Thyroid gland (tissue), 4 donors: ENCODE measurements around the gene SMPD1. TPM values are rescaled to one million over a fixed set of nuclear protein-coding genes. Genes with fewer than 3 reads are reported as not detected.
A peak's percentile ranks its signal among the peaks of the same experiment; 100 is the strongest.

Source experiments
- DNase-seq, 2 donors: peaks; one replicate each; pipeline ENCODE4 v3.0.0-alpha.2; 2019
- H3K27ac ChIP-seq, 3 donors: fragments of 200-600 bp; sonication (generic); 1 replicate in 2 of 3; 2 replicates in 1 of 3; pipeline ENCODE4 v1.5.1; 2016 to 2019; ENCODE audit warnings: mild to moderate bottlenecking in 1 of 3, moderate library complexity in 1 of 3
- H3K27me3 ChIP-seq: fragments of 200-600 bp; sonication (generic); one replicate; pipeline ENCODE4 v1.5.1; 2019
- H3K36me3 ChIP-seq, 2 donors: fragments of 200-600 bp; sonication (generic); one replicate each; pipeline ENCODE4 v1.5.1; 2016 to 2019
- H3K4me1 ChIP-seq, 2 donors: fragments of 200-600 bp; sonication (generic); one replicate each; pipeline ENCODE4 v1.5.1; 2017 to 2019
- H3K4me3 ChIP-seq, 3 donors: fragments of 200-600 bp; sonication (generic); replicated peaks in 1 of 3; 1 replicate in 2 of 3; 2 replicates in 1 of 3; pipeline ENCODE4 v1.5.1; 2016; ENCODE audit warnings: mild to moderate bottlenecking in 1 of 3
- H3K9me3 ChIP-seq: fragments of 200-600 bp; sonication (generic); one replicate; pipeline ENCODE4 v1.5.1; 2017
- POLR2A ChIP-seq, 2 donors: fragments of 450-650 bp; IDR thresholded peaks; one replicate each; pipeline ENCODE4 v1.6.1; 2017; ENCODE audit warnings: antibody characterized with exemption in 2 of 2, mild to moderate bottlenecking in 2 of 2, moderate library complexity in 1 of 2
- WGBS, 2 donors: methylation state at CpG; one replicate each; pipeline ENCODE4 v1.1.5; 2017; 5-methylcytosine and 5-hydroxymethylcytosine counted together
- intact Hi-C: fragments of 100-400 bp; cut with DNase I; formaldehyde crosslinking; loops from one replicate; pipeline ENCODE4 v1.15.1; 2023
- total RNA-seq, 4 donors: library from RNA; depleted of rRNA; stranded (reverse); fragments of >200 nt; gene quantifications; one replicate each; pipeline ENCODE4 v1.2.3, GENCODE V29; 2016
- TF ChIP-seq, protein P1 (sequence below), 6 experiments: fragments of 200-600 bp in 3 of 6; fragments of 450-650 bp in 3 of 6; sonication (generic) in 3 of 6; IDR thresholded peaks; one replicate each; pipeline ENCODE4 v1.5.1; 2016 to 2019; ENCODE audit warnings: antibody characterized with exemption in 6 of 6, mild to moderate bottlenecking in 2 of 6, inconsistent platforms in 1 of 6, moderate library complexity in 1 of 6

The SMPD1 gene
- total RNA-seq, 4 donors from 2014 or later: 39.6 to 82.4 (median 57.6) TPM

DNA sequence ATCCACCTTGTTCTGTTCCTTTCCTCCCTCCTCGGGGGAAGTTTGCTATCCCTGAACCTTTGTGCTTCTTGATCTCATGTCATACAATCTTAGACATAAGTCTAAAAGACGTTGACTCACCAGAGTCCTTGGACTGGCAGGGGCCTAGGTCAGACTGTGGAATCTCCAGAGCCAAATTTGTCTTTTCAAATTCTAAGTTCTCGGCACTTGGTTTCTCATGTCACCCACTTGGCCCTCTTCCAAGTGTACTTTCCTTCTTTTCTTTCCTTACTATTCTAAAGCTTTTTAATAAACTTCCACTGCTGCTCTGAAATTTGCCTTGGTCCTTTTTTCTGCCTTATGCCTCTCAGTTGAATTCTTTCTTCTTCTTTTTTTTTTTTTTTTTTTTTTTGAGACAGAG, 30.1 kb upstream of the SMPD1 start:
- peaks cover 0 to 3% of the 10 kb centered on the region in 2 donors for H3K4me1 ChIP-seq
- no peak for DNase-seq
- intact Hi-C loops: loop anchor here (5.0 kb wide), 1 partner anchor 43 kb away; no protein-coding TSS in a partner anchor
- WGBS, 2 donors: 75 to 78% methylated on average over 3 of the region's 3 CpGs
- TF ChIP-seq, protein P1, sequence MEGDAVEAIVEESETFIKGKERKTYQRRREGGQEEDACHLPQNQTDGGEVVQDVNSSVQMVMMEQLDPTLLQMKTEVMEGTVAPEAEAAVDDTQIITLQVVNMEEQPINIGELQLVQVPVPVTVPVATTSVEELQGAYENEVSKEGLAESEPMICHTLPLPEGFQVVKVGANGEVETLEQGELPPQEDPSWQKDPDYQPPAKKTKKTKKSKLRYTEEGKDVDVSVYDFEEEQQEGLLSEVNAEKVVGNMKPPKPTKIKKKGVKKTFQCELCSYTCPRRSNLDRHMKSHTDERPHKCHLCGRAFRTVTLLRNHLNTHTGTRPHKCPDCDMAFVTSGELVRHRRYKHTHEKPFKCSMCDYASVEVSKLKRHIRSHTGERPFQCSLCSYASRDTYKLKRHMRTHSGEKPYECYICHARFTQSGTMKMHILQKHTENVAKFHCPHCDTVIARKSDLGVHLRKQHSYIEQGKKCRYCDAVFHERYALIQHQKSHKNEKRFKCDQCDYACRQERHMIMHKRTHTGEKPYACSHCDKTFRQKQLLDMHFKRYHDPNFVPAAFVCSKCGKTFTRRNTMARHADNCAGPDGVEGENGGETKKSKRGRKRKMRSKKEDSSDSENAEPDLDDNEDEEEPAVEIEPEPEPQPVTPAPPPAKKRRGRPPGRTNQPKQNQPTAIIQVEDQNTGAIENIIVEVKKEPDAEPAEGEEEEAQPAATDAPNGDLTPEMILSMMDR (IDR thresholded peaks at IDR 0.05): no peak
- TF ChIP-seq POLR2A (IDR thresholded peaks at IDR 0.05): no peak
- H3K4me3 ChIP-seq: no peak overlapping the region
- H3K27ac ChIP-seq: no peak overlapping the region
- H3K27me3 ChIP-seq: no peaks in the 10 kb centered on the region
- H3K36me3 ChIP-seq: no peaks in the 10 kb centered on the region
- H3K9me3 ChIP-seq: no peaks in the 10 kb centered on the region

DNA sequence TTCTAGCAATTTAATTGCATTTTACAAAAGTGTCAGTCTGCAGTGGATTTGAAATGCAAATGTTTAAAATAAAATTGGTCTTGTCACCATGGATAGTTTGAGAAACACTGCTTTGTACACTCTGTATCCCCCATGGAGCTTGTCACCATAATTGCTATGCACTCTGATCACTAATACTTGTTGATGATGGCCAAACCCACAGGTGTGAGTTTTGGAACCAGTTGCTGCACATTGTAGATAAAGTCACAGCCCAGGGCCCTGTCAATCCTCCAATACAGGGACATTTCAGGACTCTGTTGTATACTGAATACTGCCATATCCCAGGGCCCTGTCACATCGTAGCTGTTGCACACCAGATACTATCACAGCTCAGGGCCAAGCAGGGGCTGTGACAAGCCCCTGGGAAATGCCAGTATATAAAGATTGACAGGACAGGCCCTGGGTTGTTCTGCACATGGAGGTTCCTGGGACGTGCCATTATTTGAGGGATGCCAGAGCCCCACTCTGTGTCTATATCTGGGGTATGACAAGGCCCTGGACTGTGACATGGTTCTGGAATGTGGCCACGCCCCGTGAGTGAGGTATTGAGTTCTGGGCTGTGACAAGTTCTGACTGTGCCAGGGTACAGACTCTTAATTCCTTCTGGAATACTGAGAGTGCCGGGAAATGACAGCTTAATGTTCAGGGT, 27.9 kb upstream of the SMPD1 start:
- no peak for TF ChIP-seq POLR2A (IDR thresholded peaks at IDR 0.05)
- TF ChIP-seq, protein P1 (IDR thresholded peaks at IDR 0.05): no peak
- H3K4me3 ChIP-seq: no peak overlapping the region
- no peaks in the 10 kb centered on the region for H3K9me3 ChIP-seq
- no peaks in the 10 kb centered on the region for H3K36me3 ChIP-seq
- no peak for DNase-seq
- intact Hi-C loops: loop anchor here (5.0 kb wide), 1 partner anchor 45 kb away; no protein-coding TSS in a partner anchor
- H3K27me3 ChIP-seq: no peaks in the 10 kb centered on the region
- peaks cover 0 to 3% of the 10 kb centered on the region in 2 donors for H3K4me1 ChIP-seq
- WGBS, 2 donors: 73 to 78% methylated on average over 4 to 5 of the region's 5 CpGs
- no peak overlapping the region for H3K27ac ChIP-seq

DNA sequence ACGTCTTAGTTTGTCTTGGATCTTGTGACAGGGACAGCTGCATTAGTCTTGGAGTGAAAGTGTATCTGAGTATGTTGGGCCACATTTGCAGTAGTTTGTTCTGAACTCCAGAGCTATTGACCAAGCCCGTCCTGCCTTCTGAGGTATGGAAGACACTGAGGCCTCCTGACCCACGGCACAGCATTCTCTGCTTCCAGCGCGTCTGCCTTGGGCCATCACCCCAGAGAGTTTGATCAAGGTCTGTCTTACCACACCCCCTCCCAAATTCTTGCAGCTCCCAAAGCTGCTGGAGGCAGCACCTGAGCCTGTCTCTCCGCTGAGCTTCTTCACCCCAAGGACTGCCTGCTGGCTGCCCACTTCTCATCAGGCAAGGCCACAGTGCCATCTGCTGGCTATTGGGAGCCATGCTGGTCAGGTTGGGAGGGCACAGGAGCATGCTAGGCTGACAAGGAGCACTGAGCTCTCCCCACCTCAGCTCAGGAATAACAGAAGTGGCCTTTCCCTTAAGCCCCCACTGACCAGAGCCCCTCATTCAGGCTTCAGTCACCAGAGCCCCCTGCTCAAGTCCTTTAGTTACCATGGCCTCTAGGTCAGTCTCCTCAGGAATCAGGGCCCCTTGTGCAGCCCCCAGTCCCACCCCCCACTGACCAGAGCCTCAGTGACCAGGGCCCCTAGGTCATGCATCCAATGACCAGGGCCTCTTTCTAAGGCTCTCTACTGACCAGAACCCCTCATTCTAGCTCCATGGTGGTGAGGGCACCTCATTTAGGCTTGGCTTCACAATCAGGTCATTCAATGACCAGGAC, 27.2 kb upstream of the SMPD1 start:
- no peak for TF ChIP-seq POLR2A (IDR thresholded peaks at IDR 0.05)
- TF ChIP-seq, protein P1 (IDR thresholded peaks at IDR 0.05): peak; percentile 40 to 93 (median 63)
- Histone ChIP-seq H3K27me3 (no peaks in the 10 kb centered on the region), H3K4me3 (no peak overlapping the region), H3K27ac (no peak overlapping the region), H3K9me3 (no peaks in the 10 kb centered on the region), H3K36me3 (no peaks in the 10 kb centered on the region), H3K4me1 (peaks cover 0 to 3% of the 10 kb centered on the region in 2 donors)
- 63 to 66% methylated on average over 6 of the region's 6 CpGs for WGBS, 2 donors
- intact Hi-C loops: loop anchor here (5.0 kb wide), 1 partner anchor 46 kb away; no protein-coding TSS in a partner anchor
- DNase-seq: peak; percentile 75 to 78

DNA sequence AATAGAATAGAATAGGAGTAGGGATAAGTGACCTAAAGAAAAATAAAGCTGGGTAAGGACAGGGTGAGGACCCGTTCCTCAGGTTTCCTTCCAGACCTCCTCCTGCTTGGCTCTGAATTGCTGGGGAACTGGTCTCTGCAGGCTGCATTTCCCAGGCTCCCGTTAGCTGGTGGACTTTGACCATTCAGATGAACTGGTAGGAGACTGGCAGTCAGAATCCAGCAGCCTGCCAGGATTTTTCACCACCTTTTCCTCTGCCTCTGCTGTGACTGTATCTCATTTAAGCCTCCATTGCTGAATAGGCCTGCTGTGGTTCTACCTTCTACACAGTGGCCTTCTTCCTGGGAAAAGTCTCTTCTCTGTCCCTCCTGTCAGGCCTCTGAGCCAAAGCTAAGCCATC, 24.6 kb upstream of the SMPD1 start:
- TF ChIP-seq, protein P1 (IDR thresholded peaks at IDR 0.05): no peak
- TF ChIP-seq POLR2A (IDR thresholded peaks at IDR 0.05): no peak
- intact Hi-C loops: no loop called here
- no peak for DNase-seq
- Histone ChIP-seq H3K4me3 (no peak overlapping the region), H3K4me1 (peaks cover 0 to 3% of the 10 kb centered on the region in 2 donors), H3K27me3 (no peaks in the 10 kb centered on the region), H3K27ac (no peak overlapping the region), H3K36me3 (no peaks in the 10 kb centered on the region), H3K9me3 (no peaks in the 10 kb centered on the region)
- 56 to 76% methylated on average over 2 of the region's 2 CpGs for WGBS, 2 donors

DNA sequence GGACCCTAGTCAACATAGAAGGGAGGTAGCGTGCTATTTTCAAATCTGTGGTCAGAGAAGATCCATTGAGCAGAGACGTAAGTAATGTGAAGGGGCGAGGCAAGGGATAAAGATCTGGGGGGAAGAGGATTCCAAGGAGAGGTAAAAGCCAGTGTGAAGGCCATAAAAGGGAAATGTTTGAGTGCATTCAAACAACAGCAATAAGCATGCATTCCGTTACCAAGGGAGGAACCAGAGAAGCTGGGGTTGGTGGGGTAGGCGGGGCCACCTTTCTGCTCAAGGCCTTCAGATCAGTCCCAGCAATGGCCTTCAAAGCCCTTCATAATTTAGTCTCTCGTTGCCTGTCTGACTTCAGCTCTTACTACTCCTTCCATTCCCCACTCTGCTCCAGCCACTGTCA, 18.4 kb upstream of the SMPD1 start:
- no peaks in the 10 kb centered on the region for H3K27me3 ChIP-seq

More for the DNA sequence above, 18.4 kb upstream of the SMPD1 start:
- DNase-seq: no peak
- TF ChIP-seq, protein P1 (IDR thresholded peaks at IDR 0.05): no peak
- no peak for TF ChIP-seq POLR2A (IDR thresholded peaks at IDR 0.05)
- no peak overlapping the region for H3K4me3 ChIP-seq
- no peaks in the 10 kb centered on the region for H3K9me3 ChIP-seq
- no peak overlapping the region for H3K27ac ChIP-seq
- intact Hi-C loops: no loop called here
- no peaks in the 10 kb centered on the region for H3K36me3 ChIP-seq
- H3K4me1 ChIP-seq: no peaks in the 10 kb centered on the region
- WGBS, 2 donors: 87 to 88% methylated on average over 6 of the region's 6 CpGs
